Fibroblast of the aortic adventitia (primary cell): ENCODE results near the gene SLC22A31. TPM values are rescaled to one million over a fixed set of nuclear protein-coding genes. Genes with fewer than 3 reads are reported as not detected.

Experiments used
- DNase-seq: peaks from one replicate; pipeline ENCODE4 v3.0.0-alpha.2; 2010; ENCODE audit warnings: low read depth
- H3K4me3 ChIP-seq: 2 replicates; pipeline ENCODE4 v1.5.1; 2011; ENCODE audit warnings: low read depth, mild to moderate bottlenecking, control low read depth, low read length, moderate library complexity
- total RNA-seq: library from RNA; depleted of rRNA; stranded (reverse); fragments of >200 nt; gene quantifications from 2 replicates; pipeline ENCODE4 v1.2.3, GENCODE V29; 2012; ENCODE audit warnings: low replicate concordance
- TF ChIP-seq, protein P1 (sequence below): IDR thresholded peaks from 2 replicates; pipeline ENCODE4 v1.5.1; 2011; ENCODE audit warnings: mild to moderate bottlenecking, low read length, control low read depth, inconsistent platforms; ENCODE audit not compliant: insufficient read depth

SLC22A31 gene
- total RNA-seq, 1 donor = not detected

DNA sequence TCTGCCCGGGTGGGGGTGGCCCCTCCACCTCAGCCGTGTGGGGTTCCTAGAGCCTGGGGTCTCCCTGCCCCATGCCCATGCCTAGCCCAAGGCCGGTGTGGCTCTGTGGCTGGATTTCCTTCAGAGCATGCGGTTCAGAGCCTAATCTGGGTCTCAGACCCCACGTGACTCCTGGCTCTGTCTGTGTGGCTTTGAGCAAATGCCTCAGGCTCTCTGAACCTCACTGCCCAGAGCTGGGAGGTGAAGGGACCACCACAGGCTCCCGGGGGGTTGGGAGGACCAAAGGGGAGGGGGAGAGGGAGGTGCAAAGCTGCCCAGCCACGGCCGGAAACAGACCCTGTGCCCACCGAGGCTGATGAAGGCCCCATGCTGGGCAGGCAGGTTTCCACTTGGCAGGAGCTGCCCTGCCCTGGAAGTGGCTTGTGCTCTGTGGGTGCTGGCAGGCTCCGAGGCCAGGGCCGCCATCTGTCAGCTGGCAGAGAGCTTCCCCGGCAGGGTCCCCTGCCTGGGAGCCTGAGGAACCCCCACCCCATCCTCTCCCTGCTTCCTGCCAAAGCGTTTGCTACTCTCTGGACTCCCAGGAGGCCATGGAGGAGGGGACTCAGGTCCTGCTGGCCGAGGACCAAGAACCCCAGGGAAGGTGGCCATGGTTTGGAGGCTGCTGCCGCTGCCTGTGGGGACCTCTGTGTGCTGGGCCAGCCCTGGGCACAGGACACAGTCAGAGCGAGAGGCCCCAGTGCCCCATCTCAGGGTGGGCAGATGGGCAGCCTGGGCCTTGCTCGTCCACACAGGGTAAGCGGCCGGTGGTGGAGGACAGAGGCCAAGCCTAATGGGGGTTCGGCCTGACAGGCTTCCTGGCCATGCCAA lies 24.8 kb downstream of the SLC22A31 start:
- peak; percentile 17 for DNase-seq
- H3K4me3 ChIP-seq = no peak overlapping the region
- TF ChIP-seq, protein P1, sequence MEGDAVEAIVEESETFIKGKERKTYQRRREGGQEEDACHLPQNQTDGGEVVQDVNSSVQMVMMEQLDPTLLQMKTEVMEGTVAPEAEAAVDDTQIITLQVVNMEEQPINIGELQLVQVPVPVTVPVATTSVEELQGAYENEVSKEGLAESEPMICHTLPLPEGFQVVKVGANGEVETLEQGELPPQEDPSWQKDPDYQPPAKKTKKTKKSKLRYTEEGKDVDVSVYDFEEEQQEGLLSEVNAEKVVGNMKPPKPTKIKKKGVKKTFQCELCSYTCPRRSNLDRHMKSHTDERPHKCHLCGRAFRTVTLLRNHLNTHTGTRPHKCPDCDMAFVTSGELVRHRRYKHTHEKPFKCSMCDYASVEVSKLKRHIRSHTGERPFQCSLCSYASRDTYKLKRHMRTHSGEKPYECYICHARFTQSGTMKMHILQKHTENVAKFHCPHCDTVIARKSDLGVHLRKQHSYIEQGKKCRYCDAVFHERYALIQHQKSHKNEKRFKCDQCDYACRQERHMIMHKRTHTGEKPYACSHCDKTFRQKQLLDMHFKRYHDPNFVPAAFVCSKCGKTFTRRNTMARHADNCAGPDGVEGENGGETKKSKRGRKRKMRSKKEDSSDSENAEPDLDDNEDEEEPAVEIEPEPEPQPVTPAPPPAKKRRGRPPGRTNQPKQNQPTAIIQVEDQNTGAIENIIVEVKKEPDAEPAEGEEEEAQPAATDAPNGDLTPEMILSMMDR = no peak

DNA sequence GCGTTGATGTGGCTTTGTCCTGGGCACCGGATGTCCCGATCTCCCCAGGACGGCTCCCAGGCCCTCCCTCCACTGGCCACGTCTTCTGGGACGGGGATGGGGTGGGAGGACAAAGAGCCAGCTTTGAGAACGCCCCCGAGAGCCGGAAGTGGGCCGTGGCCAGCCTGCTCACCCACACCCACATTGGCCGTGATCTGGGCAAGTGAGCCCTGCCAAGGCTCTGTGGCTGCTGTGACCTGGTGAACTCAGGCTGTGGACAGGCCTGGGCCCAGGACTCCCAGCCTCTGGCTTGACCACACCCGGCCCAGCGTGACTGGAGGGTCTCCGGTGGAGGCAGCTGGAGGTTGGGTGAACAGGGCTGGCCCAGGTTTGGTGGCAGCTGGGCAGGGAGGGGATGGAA lies 25.5 kb downstream of the SLC22A31 start:
- DNase-seq = peak; percentile 43
- H3K4me3 ChIP-seq = no peak overlapping the region
- TF ChIP-seq, protein P1 = no peak

DNA sequence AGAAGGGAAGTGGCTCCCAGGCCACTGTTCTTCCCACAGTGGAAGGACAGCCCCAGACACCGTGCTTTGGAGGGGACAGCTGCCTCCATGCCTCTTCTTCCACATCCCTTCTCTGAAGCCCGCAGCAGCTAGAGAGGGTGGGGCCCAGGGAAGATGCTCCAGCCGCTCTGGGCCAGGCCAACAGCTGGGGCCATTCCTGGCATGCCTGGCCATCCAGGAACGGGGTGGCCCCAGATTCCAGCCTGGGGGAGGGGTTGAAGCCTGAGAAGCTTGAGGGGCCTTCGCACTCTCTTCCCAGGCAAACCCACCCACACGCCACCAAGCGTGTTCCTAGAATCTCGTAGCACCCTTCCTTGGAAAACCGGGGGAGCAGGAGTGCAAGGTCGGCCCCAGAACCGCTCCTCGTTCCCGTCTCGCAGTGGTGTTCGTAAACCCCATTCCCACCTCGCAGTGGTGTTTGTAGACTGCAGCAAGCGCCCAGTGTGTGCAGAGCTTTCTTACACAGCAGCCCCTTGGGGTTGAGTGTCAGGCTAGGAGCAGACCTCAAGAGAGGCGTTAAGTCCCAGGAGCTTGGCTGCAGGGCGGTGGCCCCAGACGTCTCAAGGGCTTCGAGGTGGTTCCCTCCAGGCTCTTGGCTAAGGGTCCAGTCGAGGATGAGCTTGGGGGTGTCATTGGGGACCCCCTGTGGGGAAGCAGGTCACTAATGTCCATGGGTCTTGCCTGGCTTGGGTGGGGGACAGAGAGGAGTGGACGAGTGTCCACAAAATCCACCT lies 26.1 kb downstream of the SLC22A31 start:
- H3K4me3 ChIP-seq = no peak overlapping the region
- TF ChIP-seq, protein P1 = no peak
- DNase-seq = no peak

DNA sequence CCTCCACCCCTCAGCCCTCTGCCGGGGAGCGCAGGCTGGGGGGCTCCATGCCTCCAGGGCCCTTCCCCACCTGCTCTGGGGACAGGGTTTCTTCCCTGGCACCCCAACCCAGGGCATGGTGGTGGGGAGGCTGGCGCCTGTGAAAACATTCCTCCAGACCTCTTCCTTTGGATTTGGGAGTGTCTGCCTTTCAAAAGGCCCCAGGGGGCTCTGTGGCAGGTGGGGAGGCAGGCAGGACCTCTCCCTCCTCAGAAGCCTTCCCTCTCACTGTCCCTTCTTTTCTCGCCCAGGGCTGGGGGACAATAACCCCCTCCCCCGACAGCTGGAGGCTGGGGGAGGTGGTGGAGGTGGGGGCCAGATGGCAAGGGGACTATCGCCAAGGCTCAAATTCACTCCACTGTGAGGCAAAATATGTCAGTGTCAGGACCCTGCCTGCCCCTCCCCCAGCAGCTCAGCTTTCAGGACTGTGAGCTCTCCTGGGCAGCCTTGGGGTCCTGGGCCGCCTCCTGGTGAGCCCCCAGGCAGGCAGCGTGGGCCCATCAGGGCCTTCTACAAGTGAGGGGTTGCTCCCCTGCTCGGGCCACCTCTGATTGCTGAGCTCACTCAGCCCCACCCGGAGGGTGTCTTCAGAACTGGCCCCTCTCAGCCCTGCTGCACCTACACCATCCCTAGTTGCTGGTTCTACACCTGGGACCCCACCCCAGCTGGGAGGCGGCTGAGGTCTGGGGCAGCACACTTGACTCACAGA lies 27.0 kb downstream of the SLC22A31 start:
- no peak for DNase-seq
- no peak overlapping the region for H3K4me3 ChIP-seq
- TF ChIP-seq, protein P1 = no peak

DNA sequence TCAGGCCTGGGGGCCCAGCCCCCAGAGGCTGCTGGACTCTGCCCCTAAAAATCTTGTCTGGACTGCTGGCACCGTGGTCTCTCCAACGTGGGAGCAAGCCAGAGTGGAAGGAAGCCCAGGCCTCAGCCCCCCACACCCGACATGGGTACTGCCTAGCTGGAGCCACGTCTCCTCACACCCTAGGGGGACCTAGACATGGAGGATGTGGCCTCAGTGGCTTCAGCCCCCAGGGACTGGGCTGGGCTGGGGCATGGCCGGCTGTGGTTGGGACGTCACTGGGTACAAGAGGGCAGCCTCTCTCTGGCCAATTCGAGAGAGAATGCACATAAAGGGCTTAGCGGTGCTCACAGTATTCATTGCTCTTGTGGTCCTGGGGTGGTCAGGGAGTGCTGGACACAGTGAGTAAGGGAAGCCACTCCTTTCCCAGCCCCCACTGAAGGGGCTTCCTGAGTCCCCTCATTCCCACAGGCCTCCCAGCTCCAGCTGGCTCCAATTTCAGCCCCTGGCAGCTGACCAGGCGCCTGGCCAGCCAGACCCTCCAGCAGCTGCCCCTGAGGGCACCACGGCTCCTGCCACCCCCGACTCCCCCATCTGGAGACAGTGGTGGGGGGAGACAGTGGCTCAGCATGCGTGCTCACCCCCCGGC lies 27.7 kb downstream of the SLC22A31 start:
- no peak overlapping the region for H3K4me3 ChIP-seq
- TF ChIP-seq, protein P1 = no peak
- DNase-seq = no peak

DNA sequence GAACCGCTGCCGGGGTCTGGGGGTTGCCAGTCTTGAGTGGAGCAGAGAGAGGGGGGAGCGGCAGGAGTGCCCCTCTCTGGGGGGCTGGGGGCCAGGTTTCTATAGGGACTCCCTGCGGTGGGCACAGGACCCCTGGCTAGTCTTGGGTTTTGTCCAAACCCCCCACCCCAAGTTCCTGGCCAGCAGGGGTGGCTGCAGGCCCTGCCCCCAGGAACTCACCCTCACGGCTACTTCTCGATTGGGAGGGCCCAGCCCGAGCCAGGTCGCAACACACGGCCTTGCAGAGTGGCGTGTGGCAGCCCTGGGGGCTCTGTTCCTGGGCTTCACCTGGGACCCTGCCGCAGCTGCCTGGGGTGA lies 28.2 kb downstream of the SLC22A31 start:
- DNase-seq = no peak
- no peak overlapping the region for H3K4me3 ChIP-seq
- TF ChIP-seq, protein P1 = no peak
